ENCODE results near the gene FXYD3.

FXYD3 gene

GRCh38 chr19:35105411-35106290 lies 10.0 kb upstream of the FXYD3 start:
- H3K4me3 ChIP-seq (replicated peaks; ENCODE audit: low read depth, low read length), result no peak overlapping the region
- TF ChIP-seq CTCF (IDR thresholded peaks at IDR 0.05; ENCODE audit: low read depth, low read length, missing control alignments), result no peak
- DNase-seq (ENCODE audit: extremely low read depth, low read depth), result no peak

DNA sequence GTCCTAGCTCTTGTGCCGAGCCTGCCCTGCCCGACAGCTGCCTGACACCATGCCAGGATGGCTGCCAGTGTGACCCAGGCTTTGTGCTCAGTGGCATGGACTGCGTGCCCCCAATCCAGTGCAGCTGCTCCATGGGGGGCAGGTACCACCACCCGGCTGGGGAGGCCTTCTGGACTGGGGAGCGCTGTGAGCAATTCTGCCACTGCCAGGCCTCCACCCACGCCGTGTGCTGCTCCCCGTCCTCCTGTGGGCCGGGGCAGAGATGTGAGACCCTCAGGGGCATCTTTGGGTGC lies 9.4 kb upstream of the FXYD3 start:
- no peak overlapping the region for H3K4me3 ChIP-seq (replicated peaks; ENCODE audit: low read depth, low read length)
- DNase-seq (ENCODE audit: extremely low read depth, low read depth), result no peak
- TF ChIP-seq CTCF (IDR thresholded peaks at IDR 0.05; ENCODE audit: low read depth, low read length, missing control alignments), result no peak

- H3K4me3 ChIP-seq (replicated peaks; ENCODE audit: low read depth, low read length), result no peak overlapping the region
- no peak for TF ChIP-seq CTCF (IDR thresholded peaks at IDR 0.05; ENCODE audit: low read depth, low read length, missing control alignments)
- DNase-seq (ENCODE audit: extremely low read depth, low read depth), result no peak
Measured at GRCh38 chr19:35106898-35107541, 8.6 kb upstream of the FXYD3 start.

DNA sequence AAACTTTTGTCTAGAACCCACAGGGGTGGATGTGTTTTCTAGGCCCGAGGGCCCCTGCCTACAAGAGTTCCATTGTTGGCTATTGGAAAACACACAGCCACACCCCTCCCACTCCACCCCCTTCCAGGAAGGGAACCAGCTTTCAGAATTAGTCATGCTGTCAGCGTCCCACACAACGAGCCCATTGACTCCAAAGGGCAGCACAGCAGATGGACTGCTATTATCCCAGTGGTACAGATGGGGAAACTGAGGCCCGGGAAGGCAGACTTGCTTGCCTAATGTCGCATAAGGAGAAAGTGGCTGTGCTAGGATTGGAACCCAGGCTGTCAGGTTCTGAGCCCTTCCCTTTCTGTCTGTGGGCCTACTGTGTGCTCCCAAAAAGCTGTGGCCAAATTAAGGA lies 8.1 kb upstream of the FXYD3 start:
- DNase-seq (ENCODE audit: extremely low read depth, low read depth), result no peak
- TF ChIP-seq CTCF (IDR thresholded peaks at IDR 0.05; ENCODE audit: low read depth, low read length, missing control alignments), result no peak
- H3K4me3 ChIP-seq (replicated peaks; ENCODE audit: low read depth, low read length), result no peak overlapping the region

DNA sequence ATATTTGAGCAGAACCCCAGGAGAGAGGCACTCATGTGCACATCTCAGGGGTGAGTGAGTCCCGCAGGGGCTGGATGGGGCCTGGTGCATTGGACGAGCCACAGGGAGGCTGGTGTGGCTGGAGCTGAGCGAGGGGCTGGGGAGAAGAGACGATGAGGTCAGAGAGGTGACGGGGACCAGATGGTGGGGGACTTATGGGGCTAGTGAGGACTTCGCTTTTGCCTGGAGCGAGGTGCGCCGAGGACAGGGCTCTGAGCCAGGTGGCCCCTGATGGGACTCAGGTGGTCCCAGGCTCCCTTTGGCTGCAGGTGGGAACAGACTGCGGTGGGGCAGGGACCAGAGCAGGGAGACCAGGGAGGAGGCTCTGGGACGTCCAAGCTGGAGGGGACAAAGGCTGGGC lies 6.9 kb upstream of the FXYD3 start:
- DNase-seq (ENCODE audit: extremely low read depth, low read depth), result no peak
- no peak overlapping the region for H3K4me3 ChIP-seq (replicated peaks; ENCODE audit: low read depth, low read length)
- no peak for TF ChIP-seq CTCF (IDR thresholded peaks at IDR 0.05; ENCODE audit: low read depth, low read length, missing control alignments)

DNA sequence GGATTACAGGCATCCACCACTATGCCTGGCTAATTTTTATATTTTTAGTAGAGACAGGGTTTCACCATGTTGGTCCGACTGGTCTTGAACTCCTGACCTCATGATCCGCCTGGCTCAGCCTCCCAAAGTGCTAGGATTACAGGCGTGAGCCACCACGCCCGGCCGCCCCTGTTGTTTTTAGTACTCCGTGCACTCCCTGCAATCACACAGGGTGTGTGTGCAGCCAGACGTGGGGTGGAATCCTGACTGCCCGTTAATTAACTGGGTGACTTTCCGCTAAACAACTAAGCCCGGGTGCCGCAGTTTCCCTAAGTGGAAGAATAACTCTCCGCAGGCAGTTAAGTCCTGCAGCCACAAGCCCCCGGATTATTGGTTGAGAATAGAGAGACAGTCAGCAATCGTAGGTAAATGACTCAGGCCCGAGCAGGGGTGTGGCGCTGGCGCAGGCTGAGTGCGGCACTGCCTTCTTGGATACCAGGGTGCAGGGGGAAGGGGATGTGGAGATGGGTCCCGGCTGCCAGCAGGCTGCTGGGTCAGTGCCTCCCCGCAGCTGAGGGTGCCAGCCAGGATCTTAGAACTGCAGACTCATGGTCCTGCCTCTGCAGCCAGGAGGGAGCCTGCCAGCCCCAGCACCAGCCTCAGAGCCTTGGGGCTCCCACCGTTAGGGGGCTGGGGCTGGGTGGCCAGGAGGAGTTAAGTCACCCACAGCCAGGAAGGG lies 6.1 kb upstream of the FXYD3 start:
- H3K4me3 ChIP-seq (replicated peaks; ENCODE audit: low read depth, low read length), result no peak overlapping the region
- no peak for TF ChIP-seq CTCF (IDR thresholded peaks at IDR 0.05; ENCODE audit: low read depth, low read length, missing control alignments)
- DNase-seq (ENCODE audit: extremely low read depth, low read depth), result no peak

All from HFF-Myc (cell line).